ENCODE results near the gene CEP76.

CEP76 gene

GRCh38 chr18:12625241-12625640, 77.3 kb downstream of the CEP76 start:
- DNase-seq (ENCODE audit: extremely low read depth, low read depth) = no peak
- no peak for TF ChIP-seq CTCF (IDR thresholded peaks at IDR 0.05; ENCODE audit: low read depth, low read length, missing control alignments)
- no peak overlapping the region for H3K4me3 ChIP-seq (replicated peaks; ENCODE audit: low read depth, low read length)

Measured in HFF-Myc (cell line).